A549 treated with AZD2906 at 1 μM for 4 hours (cell line): Measurements from ENCODE around the gene NUP160. TPM values are rescaled to one million over a fixed set of nuclear protein-coding genes. Genes with fewer than 3 reads are reported as not detected.

Experiments
- total RNA-seq: library from RNA; stranded (reverse); fragments of 200-300 nt; extraction: Qiagen RNA extraction; gene quantifications from 5 replicates; pipeline ENCODE4 v1.2.3, GENCODE V29; 2022

NUP160 gene, protein sequence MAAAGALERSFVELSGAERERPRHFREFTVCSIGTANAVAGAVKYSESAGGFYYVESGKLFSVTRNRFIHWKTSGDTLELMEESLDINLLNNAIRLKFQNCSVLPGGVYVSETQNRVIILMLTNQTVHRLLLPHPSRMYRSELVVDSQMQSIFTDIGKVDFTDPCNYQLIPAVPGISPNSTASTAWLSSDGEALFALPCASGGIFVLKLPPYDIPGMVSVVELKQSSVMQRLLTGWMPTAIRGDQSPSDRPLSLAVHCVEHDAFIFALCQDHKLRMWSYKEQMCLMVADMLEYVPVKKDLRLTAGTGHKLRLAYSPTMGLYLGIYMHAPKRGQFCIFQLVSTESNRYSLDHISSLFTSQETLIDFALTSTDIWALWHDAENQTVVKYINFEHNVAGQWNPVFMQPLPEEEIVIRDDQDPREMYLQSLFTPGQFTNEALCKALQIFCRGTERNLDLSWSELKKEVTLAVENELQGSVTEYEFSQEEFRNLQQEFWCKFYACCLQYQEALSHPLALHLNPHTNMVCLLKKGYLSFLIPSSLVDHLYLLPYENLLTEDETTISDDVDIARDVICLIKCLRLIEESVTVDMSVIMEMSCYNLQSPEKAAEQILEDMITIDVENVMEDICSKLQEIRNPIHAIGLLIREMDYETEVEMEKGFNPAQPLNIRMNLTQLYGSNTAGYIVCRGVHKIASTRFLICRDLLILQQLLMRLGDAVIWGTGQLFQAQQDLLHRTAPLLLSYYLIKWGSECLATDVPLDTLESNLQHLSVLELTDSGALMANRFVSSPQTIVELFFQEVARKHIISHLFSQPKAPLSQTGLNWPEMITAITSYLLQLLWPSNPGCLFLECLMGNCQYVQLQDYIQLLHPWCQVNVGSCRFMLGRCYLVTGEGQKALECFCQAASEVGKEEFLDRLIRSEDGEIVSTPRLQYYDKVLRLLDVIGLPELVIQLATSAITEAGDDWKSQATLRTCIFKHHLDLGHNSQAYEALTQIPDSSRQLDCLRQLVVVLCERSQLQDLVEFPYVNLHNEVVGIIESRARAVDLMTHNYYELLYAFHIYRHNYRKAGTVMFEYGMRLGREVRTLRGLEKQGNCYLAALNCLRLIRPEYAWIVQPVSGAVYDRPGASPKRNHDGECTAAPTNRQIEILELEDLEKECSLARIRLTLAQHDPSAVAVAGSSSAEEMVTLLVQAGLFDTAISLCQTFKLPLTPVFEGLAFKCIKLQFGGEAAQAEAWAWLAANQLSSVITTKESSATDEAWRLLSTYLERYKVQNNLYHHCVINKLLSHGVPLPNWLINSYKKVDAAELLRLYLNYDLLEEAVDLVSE (N-terminal part only)
- 25.1 to 33.2 TPM (median 28.4 TPM) in 5 replicates for total RNA-seq

DNA sequence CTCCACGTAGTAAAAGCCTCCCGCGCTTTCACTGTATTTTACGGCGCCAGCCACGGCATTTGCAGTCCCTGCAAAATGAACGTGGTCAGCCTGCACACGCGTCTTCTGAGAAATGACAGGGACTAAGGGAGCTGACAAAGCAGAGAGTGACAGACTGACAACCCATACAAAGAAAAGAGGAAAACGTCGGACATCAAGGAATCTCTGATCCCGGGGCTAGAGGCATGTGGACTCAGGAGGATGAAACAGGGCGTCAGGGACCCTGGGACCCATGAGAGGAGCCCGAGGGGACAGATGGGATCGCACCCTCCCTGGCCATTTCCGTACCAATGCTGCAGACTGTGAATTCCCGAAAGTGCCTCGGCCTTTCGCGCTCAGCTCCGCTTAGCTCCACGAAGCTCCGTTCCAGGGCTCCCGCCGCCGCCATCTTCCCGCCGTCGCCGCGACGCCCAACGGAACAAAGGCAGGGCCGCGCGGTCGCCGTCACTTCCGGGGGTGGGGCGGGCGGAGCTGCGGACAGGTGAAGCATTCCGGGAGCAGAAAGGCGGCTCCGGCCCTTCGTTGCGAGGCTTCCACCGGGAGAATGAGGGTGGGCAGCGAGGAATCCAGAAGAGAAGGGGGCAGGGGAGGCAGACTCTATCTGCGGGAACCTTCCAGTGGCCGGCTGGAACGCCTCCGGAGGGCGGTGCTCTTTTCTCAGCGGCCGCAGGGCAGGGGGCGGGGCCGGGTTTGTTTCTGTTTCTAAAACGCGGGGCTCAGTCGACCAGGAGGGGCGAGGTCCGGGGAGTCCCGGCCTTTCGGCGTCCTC is at the start of gene NUP160:
Gene NUP160 (minus strand): TSS at position 459 of the 808 bp plus-strand sequence. CDS start 32 bp downstream, at position 427.

Other genes with a start within 250 kb of the NUP160 start
- gene MTCH2, start 205.8 kb downstream of the NUP160 start, total RNA-seq, result 123 to 153 TPM (median 136 TPM) in 5 replicates
- 0.80 to 1.4 TPM (median 1.0 TPM) in 5 replicates for gene AGBL2, start 133.0 kb downstream of the NUP160 start, total RNA-seq
- gene FNBP4, start 81.0 kb downstream of the NUP160 start, total RNA-seq, result 42.7 to 57.9 TPM (median 46.9 TPM) in 5 replicates
- gene PTPRJ, start 132.2 kb upstream of the NUP160 start, total RNA-seq, result 37.8 to 64.4 TPM (median 52.7 TPM) in 5 replicates